ENCODE data around the gene IL17RE.

The IL17RE gene

DNA sequence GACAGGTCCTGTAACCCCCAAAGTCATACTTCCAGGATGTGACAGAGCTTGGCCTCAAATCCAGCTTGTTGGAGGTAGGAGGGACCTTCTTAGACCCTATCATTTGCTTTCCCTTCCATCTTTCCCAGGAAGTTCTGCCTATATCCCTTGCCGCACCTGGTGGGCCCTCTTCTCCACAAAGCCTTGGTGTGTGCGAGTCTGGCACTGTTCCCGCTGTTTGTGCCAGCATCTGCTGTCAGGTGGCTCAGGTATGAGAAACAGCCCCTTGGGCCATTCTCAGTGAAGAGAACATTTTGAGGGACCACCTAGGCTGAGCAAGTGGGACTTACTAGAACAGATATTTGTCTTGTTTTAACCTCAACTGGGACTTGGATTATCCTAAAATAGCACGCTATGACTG is 1.3 kb downstream of the IL17RE start:
- no peak for DNase-seq (ENCODE audit: low spot score)

DNA sequence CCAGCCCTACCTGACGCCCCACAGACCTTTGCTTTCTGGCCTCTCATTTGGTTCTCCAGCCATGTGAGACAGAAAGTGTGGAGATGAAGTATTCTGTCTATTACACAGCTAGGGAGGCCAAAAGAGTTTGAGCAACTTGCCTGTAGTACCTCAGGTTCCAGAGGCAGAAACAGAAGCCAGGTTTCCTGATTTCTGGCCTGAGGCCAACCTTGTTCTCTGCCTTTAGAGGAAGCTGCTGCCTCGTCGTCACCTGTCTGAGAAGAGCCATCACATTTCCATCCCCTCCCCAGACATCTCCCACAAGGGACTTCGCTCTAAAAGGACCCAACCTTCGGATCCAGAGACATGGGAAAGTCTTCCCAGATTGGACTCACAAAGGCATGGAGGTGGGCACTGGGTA is 3.8 kb downstream of the IL17RE start:
- DNase-seq (ENCODE audit: low spot score), result no peak

DNA sequence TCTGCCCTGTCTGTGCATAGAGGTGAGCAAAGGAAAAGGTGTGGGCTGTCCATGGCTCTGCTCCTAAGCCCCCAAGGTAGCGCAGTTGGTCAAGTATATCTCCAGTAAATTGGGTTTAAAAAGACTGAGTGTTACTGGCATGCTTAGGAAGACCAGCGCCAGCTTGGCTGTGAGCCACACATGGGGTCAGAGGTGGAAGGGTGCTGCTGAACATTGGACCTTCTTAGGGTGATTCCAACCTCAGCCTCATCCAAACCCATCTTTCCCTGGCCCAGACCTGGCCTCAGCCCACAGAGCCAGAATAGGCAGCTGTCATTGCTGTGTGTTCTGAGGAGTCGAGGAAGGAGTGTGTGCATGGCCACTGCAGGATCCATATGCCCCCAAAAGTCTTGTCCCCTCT is 5.6 kb downstream of the IL17RE start:
- no peak for DNase-seq (ENCODE audit: low spot score)

DNA sequence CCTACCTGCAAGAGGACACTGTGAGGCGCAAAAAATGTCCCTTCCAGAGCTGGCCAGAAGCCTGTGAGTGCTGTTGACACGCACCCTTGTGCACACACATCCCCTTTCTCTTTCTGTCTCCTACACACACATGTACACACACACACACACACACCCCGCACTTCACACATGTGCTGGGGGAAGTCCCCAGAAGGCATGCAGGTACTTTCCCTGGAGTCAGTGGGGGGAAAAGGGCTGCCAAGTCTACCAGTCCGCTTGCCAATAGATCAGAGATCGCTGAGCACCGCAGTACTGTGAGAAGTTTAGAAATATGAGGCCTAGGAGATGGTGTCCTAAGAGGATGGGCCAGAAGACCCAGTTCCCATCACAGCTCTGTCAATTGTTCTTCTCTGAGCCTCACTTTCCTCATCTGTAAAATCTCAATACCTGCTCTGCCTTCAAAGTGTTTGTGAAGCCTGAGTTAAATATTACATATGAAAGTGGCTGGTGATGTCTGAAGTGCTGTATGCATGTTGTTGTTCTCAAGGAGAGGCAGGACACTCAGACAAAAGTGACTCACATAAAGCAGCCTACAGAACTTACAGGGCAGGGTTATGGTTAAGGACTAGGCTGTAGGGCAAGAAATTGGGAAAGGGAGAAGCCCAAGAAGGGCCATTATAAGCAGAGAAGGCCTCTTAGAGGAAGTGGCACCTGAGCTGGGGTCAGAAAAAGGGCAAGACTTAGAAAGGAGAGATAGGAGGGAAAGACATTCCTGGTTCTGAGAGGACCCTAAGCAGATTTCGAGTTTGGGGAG is 6.8 kb downstream of the IL17RE start:
- DNase-seq (ENCODE audit: low spot score), result no peak

DNA sequence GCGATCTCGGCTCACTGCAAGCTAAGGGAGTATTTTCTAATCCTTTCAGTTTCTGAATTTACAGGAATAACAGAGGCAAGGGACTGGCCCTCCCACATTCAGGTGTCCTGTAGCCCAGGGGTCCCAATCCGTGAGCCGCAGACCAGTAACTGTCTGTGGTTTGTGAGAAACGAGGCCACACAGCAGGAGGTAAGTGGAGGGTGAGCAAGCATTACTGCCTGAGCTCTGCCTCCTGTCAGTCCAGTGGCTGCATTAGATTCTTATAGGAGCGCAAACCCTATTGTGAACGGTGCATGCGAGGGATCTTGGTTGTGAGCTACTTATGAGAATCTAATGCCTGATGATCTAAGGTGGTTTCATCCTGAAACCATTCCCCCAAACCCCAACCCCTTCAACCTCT is 9.2 kb downstream of the IL17RE start:
- no peak for DNase-seq (ENCODE audit: low spot score)

DNA sequence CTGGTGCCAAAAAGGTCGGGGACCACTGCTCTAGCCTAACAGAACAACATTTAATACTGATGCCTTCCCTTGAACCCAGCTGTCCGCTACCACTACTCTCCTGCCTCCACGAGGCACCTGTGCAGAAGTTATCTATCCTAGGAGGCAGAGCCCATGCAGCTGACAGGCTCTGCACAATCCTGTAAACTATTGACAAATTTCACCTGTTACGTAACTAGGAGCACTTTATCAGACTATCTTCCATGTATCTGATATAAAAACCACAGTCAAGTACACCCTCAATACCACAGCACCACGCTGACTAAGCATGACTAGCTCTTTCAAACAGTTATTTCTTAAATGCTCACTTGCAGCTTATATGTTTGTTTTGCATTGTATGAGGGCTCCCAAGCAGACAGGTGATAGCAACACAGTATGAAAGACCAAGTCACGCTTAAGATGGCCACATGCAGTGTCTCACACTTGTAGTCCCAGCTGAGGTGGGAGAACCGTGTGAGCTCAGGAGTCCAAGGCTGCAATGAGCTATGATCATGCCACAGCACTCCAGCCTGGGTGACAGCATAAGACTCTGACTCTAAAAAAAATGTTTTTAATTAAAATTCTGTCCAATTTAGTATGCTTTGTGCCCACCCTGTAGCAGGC is 9.8 kb downstream of the IL17RE start:
- no peak for DNase-seq (ENCODE audit: low spot score)

DNA sequence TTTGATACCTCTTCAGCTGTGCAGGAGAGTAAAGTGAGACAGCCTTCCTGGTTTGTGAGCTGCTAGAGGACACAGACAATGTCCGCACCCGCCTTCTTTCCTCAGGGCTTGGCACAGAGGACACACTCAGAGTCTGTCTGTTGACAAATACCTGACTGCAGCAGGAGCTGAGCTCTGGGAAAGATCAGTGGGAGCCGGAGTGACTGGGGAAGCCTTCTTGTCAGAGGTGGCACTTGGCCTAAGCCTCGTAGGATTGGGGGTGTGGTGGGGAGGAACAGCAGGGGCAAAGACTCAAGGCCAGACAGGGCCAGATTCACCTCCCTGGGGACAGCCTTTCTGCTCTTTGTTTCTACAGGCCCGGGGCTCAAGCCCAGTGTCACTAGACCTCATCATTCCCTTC is 11.0 kb downstream of the IL17RE start:
- DNase-seq (ENCODE audit: low spot score), result no peak

DNA sequence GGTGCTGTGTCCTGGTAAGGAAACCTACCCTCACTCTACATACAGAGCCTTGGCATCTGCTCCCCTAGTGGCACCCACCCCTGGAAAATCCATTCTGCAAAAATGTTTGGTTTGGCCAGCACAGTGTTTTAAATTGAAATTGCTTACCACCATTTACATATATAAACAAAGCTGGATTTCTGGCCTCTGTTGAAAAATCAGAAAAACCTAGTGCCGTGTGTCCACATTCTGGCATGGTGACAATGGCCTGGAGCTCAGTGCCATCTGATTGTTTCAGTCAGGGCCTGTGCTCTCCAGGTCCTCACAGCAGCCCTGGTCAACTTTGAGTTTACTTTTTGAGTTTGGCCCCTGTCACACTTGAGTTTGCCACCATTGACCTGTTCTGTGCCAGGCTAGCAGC is 11.4 kb downstream of the IL17RE start:
- no peak for DNase-seq (ENCODE audit: low spot score)

DNA sequence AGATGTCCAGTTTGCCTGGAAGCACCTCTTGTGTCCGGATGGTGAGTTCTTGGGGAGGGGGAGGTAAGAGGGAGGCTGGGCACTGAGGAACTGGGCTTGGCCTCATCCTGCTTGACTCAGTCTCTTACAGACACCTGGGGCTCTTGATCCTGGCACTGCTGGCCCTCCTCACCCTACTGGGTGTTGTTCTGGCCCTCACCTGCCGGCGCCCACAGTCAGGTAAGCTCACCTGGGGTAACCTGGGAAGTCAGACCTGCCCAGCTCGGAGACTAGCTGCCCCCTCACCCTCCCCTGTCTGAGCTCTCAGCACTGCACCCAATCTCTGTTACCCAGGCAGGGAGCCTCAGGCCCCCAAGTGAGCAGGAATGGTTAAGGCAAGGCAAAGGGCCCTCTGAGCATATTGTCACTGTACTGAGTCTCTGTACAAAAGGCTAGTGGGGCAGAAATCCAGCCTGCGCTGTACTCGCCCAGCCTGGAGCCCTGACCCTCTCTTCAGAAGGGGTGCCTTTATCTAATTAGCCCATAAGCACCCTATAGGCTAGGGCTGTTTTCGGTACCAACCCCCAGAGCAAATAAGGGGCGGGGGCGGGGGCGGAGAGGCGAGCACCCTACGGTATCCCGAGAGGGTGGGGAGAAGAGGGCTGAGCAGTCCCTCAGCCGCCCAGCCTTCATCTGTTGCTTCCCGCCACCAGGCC is 12.1 kb downstream of the IL17RE start:
- no peak for DNase-seq (ENCODE audit: low spot score)

DNA sequence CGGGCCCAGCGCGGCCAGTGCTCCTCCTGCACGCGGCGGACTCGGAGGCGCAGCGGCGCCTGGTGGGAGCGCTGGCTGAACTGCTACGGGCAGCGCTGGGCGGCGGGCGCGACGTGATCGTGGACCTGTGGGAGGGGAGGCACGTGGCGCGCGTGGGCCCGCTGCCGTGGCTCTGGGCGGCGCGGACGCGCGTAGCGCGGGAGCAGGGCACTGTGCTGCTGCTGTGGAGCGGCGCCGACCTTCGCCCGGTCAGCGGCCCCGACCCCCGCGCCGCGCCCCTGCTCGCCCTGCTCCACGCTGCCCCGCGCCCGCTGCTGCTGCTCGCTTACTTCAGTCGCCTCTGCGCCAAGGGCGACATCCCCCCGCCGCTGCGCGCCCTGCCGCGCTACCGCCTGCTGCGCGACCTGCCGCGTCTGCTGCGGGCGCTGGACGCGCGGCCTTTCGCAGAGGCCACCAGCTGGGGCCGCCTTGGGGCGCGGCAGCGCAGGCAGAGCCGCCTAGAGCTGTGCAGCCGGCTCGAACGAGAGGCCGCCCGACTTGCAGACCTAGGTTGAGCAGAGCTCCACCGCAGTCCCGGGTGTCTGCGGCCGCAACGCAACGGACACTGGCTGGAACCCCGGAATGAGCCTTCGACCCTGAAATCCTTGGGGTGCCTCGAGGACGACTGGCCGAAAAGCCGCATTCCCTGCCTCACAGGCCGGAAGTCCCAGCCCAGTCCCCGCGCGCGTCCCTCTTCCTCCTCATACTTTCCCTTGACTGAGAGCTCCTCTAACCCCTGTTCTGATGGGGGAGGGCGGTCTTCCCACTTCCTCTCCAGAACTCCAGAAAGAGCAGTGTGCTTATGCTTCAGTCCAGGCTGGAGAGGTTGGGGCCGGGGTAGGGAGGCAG is 12.8 kb downstream of the IL17RE start:
- DNase-seq (ENCODE audit: low spot score), result peak; percentile 40

DNA sequence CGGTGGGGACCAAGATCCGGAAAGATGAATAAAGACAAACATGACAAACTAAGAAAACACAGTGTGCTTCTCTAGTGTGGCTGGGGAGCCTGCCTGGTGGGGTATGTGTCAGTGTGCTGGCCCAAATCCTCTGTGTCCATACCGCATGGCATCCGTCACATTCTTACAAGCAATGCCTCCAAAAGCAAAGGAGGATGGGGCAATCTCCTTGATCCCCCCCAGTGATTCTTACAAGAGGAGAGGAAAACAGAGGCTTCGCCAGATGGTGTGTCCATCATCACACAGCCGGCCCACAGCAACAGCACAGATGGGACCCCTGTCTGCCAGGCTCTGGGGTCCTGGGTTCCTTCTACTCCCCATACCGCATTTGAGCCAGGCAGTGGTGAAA is 13.7 kb downstream of the IL17RE start:
- no peak for DNase-seq (ENCODE audit: low spot score)

DNA sequence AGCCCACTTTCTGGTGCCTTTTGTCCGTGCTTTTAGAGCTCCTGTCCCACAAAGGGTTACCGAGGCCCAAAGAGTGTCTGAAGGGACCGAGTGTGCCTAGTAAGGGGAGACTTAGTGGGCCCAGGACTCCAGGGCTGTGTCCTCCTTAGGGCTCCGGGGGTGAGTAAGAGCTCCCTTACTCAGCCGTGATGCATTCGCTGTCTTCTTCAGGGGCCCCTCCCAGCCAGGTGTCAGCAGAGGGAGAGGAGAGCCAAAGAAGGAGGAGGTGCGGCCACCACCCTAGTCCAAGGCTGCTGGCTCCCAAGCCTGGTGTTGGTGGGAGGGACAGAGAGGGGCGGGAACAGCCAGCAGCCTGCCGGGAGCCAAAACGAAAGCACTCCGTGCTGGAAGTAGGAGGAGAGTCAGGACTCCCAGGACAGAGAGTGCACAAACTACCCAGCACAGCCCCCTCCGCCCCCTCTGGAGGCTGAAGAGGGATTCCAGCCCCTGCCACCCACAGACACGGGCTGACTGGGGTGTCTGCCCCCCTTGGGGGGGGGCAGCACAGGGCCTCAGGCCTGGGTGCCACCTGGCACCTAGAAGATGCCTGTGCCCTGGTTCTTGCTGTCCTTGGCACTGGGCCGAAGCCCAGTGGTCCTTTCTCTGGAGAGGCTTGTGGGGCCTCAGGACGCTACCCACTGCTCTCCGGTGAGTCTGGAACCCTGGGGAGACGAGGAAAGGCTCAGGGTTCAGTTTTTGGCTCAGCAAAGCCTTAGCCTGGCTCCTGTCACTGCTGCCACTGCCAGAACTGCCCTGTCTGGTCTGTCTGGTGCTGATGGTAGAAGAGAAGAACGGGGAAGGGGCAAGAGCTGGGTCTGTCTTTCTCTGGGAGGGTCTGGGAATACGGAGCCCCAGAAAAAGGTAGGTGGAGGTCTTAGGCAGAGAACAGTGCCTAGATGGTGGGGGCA is 14.4 kb downstream of the IL17RE start, which contains the start of gene IL17RC:
Gene IL17RC, plus strand, starts transcription at position 365 of the 947 bp plus-strand sequence. Its CDS starts 218 bp downstream, at position 583.
- DNase-seq (ENCODE audit: low spot score), result peak; percentile 54

DNA sequence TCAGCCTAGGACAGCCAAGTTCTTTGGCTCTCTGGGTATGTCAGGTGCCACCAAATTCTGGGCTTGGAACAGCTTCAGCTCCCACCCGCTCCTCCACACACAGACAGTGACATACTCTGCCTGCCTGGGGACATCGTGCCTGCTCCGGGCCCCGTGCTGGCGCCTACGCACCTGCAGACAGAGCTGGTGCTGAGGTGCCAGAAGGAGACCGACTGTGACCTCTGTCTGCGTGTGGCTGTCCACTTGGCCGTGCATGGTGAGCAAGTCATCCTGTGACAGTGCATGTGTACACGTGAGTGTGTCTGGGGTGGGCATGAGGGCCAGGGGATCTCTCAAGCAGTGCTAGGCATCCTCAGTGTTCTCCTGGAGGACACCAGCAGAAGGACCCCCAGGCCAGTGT is 15.2 kb downstream of the IL17RE start:
- no peak for DNase-seq (ENCODE audit: low spot score)

DNA sequence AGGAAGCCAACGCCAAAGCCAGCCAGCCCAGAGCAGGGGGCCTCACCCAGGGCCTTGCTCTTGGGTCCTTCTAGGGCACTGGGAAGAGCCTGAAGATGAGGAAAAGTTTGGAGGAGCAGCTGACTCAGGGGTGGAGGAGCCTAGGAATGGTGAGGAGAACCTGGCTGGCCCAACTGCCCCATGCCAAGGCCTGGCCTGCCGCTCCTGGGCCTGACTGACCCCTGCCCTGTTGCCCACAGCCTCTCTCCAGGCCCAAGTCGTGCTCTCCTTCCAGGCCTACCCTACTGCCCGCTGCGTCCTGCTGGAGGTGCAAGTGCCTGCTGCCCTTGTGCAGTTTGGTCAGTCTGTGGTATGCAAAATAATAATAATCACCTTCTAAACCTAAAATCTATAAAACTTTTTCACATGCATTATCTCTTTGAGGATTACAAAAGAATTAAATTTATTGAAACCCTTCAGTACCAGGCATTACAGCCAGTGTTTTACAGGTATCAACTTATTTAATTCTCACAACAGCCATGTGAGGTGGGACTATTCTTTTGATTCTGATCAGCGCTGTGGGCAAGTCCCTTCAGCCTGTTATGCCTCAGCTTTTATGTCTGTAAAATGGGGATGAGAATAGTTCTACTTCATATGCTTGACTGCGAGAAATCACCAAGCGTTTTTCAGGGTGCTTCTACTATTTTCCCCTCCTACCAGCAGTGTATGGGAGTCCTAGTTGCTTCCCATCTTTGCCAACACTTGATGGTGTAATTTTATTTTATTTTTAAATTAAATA is 15.8 kb downstream of the IL17RE start:
- no peak for DNase-seq (ENCODE audit: low spot score)

DNA sequence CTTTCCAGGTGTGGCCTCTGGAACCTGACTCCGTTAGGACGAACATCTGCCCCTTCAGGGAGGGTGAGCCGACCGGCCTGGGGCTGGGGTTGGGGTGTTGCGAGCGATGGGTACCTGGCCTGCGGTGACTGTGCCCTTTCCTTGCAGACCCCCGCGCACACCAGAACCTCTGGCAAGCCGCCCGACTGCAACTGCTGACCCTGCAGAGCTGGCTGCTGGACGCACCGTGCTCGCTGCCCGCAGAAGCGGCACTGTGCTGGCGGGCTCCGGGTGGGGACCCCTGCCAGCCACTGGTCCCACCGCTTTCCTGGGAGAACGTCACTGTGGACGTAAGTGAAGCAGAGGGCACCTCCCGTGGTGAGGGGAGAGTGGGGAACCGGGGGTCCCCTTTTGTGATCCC is 25.5 kb downstream of the IL17RE start:
- no peak for DNase-seq (ENCODE audit: low spot score)

DNA sequence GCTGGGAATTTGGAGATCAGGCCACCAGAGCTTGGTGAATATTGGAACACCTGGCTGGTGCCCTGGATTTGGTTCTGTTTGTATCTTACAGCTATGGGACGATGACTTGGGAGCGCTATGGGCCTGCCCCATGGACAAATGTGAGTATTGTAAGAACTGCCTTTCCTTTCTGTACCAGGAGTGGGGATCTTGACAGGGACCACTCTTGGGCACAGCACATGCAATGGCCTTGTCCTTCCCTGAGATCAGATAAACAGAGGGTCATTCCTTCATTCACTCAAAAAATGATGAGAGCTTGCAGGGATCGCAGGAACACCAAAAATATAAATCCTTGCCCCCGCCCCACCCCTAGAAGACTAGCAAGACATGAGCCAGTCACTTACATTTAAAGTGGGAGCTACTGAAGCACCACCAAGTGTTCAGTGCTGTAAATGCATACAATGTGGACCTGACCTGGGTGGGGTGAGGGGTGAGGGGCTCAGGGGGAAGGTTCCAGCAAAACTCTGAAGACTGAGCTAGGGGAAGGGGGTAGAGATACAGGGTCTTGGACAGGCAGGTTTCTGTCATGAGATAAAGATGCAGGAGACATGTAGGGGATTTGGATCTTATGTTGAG is 28.3 kb downstream of the IL17RE start:
- DNase-seq (ENCODE audit: low spot score), result no peak

DNA sequence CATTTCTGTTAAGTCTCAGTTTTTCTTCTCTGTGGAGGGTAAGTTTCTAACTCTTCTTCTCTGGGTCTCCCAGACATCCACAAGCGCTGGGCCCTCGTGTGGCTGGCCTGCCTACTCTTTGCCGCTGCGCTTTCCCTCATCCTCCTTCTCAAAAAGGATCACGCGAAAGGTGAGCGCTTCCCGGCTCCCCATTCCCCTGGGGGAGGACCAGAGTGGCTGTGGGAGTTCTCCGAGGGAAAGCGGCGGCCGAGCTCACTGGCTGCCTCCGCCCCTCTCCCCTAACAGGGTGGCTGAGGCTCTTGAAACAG is 29.8 kb downstream of the IL17RE start:
- no peak for DNase-seq (ENCODE audit: low spot score)

DNA sequence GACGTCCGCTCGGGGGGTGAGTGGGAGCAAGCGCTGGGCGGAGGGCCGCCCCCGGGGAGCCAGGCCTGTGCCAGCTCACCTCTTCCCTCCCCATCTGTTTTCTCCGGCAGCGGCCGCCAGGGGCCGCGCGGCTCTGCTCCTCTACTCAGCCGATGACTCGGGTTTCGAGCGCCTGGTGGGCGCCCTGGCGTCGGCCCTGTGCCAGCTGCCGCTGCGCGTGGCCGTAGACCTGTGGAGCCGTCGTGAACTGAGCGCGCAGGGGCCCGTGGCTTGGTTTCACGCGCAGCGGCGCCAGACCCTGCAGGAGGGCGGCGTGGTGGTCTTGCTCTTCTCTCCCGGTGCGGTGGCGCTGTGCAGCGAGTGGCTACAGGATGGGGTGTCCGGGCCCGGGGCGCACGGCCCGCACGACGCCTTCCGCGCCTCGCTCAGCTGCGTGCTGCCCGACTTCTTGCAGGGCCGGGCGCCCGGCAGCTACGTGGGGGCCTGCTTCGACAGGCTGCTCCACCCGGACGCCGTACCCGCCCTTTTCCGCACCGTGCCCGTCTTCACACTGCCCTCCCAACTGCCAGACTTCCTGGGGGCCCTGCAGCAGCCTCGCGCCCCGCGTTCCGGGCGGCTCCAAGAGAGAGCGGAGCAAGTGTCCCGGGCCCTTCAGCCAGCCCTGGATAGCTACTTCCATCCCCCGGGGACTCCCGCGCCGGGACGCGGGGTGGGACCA is 30.4 kb downstream of the IL17RE start:
- DNase-seq (ENCODE audit: low spot score), result peak; percentile 94

DNA sequence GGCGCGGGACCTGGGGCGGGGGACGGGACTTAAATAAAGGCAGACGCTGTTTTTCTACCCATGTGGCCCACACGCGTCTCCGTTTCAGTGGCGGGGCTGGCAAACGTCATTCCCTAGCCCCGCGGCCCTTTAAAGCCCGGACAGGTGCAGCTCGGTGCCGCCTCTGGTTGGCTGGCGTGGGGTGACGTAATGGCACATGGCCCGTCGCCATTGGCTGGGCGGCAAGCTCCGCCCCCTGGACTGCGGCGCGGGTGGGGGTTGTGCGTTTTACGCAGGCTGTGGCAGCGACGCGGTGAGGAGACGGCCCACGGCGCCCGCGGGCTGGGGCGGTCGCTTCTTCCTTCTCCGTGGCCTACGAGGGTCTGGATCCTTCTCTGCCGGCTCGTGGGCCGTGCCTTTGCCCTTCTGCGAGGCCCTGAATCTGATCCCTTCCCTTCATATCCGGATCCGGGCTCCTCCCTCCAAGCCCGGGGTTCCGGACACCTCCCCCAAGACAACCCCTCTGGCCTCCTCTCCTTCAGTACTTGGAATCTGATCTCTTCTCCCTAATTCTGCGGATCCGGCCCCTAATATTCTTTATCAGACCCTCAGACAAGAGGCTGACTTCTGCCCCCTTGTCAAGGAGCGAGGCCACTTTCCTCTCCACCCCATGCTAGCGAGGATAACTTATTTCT is 31.1 kb downstream of the IL17RE start, which contains the start of gene CRELD1:
Gene CRELD1, plus strand, starts transcription at position 274 of the 674 bp plus-strand sequence. CDS start 605 bp downstream, outside the sequence.
- peak; percentile 90 for DNase-seq (ENCODE audit: low spot score)

All from kidney capillary endothelial cell (primary cell).